Measurements from ENCODE around the gene VPS13C. TPM values are rescaled to one million over a fixed set of nuclear protein-coding genes. Genes with fewer than 3 reads are reported as not detected.

Gene VPS13C
- polyA plus RNA-seq, 1 experiment, result 6.0 TPM

- no peak for DNase-seq (ENCODE audit: low read depth)
- Histone ChIP-seq H3K27me3 (ENCODE audit: control insufficient read depth, insufficient read depth, low read length) (no peaks in the 10 kb centered on the region), H3K4me3 (ENCODE audit: low read depth, low read length) (no peak overlapping the region), H3K36me3 (ENCODE audit: control insufficient read depth, insufficient read depth, low read length) (no peaks in the 10 kb centered on the region)
- CTCF ChIA-PET, result interaction anchor here (0.6 kb wide), 1 partner anchor 338 kb away, joined by 5 read pairs; no protein-coding TSS in a partner anchor
- POLR2A ChIA-PET, result no interaction called here
- no peak for TF ChIP-seq CTCF (IDR thresholded peaks at IDR 0.05; ENCODE audit: insufficient read depth, low read depth, low read length)
Observed at GRCh38 chr15:61910839-61911369, 149.3 kb downstream of the VPS13C start.

GRCh38 chr15:61908241-61908640, 152.0 kb downstream of the VPS13C start:
- ChIA-PET CTCF (no interaction called here), POLR2A (no interaction called here)
- Histone ChIP-seq H3K4me3 (ENCODE audit: low read depth, low read length) (no peak overlapping the region), H3K27me3 (ENCODE audit: control insufficient read depth, insufficient read depth, low read length) (no peaks in the 10 kb centered on the region), H3K36me3 (ENCODE audit: control insufficient read depth, insufficient read depth, low read length) (no peaks in the 10 kb centered on the region)
- no peak for DNase-seq (ENCODE audit: low read depth)
- TF ChIP-seq CTCF (IDR thresholded peaks at IDR 0.05; ENCODE audit: insufficient read depth, low read depth, low read length), result no peak

GRCh38 chr15:61907753-61908086, 152.5 kb downstream of the VPS13C start:
- TF ChIP-seq CTCF (IDR thresholded peaks at IDR 0.05; ENCODE audit: insufficient read depth, low read depth, low read length), result no peak
- ChIA-PET POLR2A (no interaction called here), CTCF (interaction anchor here (1.5 kb wide), 1 partner anchor 8 kb away, joined by 4 read pairs; no protein-coding TSS in a partner anchor)
- no peak for DNase-seq (ENCODE audit: low read depth)
- H3K27me3 ChIP-seq (ENCODE audit: control insufficient read depth, insufficient read depth, low read length), result no peaks in the 10 kb centered on the region
- no peak overlapping the region for H3K4me3 ChIP-seq (ENCODE audit: low read depth, low read length)
- no peaks in the 10 kb centered on the region for H3K36me3 ChIP-seq (ENCODE audit: control insufficient read depth, insufficient read depth, low read length)

GRCh38 chr15:61906961-61907752, 153.1 kb downstream of the VPS13C start:
- TF ChIP-seq CTCF (IDR thresholded peaks at IDR 0.05; ENCODE audit: insufficient read depth, low read depth, low read length), result no peak
- H3K27me3 ChIP-seq (ENCODE audit: control insufficient read depth, insufficient read depth, low read length), result no peaks in the 10 kb centered on the region
- CTCF ChIA-PET, result interaction anchor here (0.9 to 1.5 kb wide), 3 partner anchors 9 to 28 kb away, joined by 3 to 4 read pairs (median 4); no protein-coding TSS in a partner anchor
- H3K4me3 ChIP-seq (ENCODE audit: low read depth, low read length), result no peak overlapping the region
- H3K36me3 ChIP-seq (ENCODE audit: control insufficient read depth, insufficient read depth, low read length), result no peaks in the 10 kb centered on the region
- POLR2A ChIA-PET, result no interaction called here
- DNase-seq (ENCODE audit: low read depth), result no peak

GRCh38 chr15:61893146-61893545, 167.1 kb downstream of the VPS13C start:
- H3K27me3 ChIP-seq (ENCODE audit: control insufficient read depth, insufficient read depth, low read length), result no peaks in the 10 kb centered on the region
- no peak for DNase-seq (ENCODE audit: low read depth)
- ChIA-PET POLR2A (no interaction called here), CTCF (interaction anchor here (1.0 kb wide), 1 partner anchor 12 kb away, joined by 5 read pairs; no protein-coding TSS in a partner anchor)
- no peak for TF ChIP-seq CTCF (IDR thresholded peaks at IDR 0.05; ENCODE audit: insufficient read depth, low read depth, low read length)
- H3K36me3 ChIP-seq (ENCODE audit: control insufficient read depth, insufficient read depth, low read length), result no peaks in the 10 kb centered on the region
- no peak overlapping the region for H3K4me3 ChIP-seq (ENCODE audit: low read depth, low read length)

Measured in BJ (cell line).